ENCODE data around the gene ALAS1. TPM values are rescaled to one million over a fixed set of nuclear protein-coding genes. Genes with fewer than 3 reads are reported as not detected.

Gene ALAS1
- total and polyA plus RNA-seq, 2 of the 13 experiments (the other 11 are each of a cell fraction or from before 2014, with no cell fraction given) = 36.0 to 43.2 TPM

DNA sequence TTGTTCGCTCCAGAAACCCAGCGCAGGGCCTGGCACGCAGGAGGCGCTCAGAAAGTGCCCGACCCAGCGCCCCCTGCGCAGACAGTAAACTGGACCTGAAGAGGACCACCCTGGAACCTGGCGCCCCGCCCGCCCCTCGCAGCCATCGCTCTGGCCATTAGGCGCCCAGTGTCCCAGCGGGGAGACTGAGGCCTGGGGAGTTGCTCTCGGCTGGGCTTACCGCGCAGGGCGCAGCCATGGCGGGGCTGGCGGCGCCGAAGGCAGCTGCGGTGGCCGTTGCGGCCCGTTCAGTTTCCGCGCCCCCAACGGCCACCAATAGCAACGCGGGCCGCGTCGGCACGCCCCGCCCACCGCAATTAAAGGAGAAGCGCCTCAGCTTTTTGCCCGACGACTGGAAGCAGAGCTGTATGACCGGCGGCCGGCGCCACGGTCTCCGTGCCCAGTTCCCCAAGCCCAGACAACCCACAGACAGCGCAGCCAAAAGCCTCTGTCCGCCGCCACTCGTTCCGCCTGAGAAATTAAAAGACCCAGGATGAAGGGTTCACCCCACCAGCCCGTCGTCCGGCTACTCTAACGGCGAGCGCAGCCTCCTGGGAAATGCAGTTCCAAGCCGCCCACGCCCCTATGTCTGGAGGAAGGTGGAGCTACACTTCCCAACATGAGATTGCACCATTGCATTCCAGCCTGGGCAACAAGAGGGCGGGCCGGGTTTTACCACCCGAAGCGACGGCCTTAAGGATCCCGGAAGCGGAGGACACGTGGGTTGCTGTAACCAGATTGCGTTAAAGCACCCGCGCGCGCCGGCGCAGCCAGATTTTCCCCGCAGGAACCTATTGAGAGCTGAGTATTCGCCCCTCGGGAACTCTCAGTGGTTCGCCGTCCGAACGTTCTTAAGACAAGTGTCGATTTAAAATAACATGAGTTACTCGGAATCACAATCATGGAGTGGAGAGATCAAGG lies 43.5 kb upstream of the ALAS1 start, which contains the start of gene POC1A (continued):
- no peak for TF ChIP-seq TIGD3 (CRISPR knock-in tag; IDR thresholded peaks at IDR 0.05; ENCODE audit: borderline replicate concordance)
- TF ChIP-seq ZNF343 (CRISPR knock-in tag; IDR thresholded peaks at IDR 0.05) = no peak
- no peak for TF ChIP-seq SIX4 (CRISPR knock-in tag; IDR thresholded peaks at IDR 0.05)
- no peak for TF ChIP-seq SNAPC5 (CRISPR knock-in tag; IDR thresholded peaks at IDR 0.05; ENCODE audit: borderline replicate concordance)
- no peak for TF ChIP-seq KAT2B (IDR thresholded peaks at IDR 0.05; ENCODE audit: borderline replicate concordance, low read depth, low read length)
- no peak for TF ChIP-seq ZNF569 (CRISPR knock-in tag; IDR thresholded peaks at IDR 0.05; ENCODE audit: borderline replicate concordance)
- TF ChIP-seq PAF1 (CRISPR knock-in tag; IDR thresholded peaks at IDR 0.05) = no peak
- no peak; the same call in 1 of the 2 replicates for TF ChIP-seq RCOR2 (CRISPR knock-in tag; IDR thresholded peaks at IDR 0.05)
- peak; percentile 93 for TF ChIP-seq ZNF143 (CRISPR knock-in tag; IDR thresholded peaks at IDR 0.05)
- TF ChIP-seq TBX3 (IDR thresholded peaks at IDR 0.05; ENCODE audit: borderline replicate concordance) = no peak
- peak; percentile 11; the same call in 1 of the 2 replicates for TF ChIP-seq BORCS8-MEF2B (CRISPR knock-in tag; IDR thresholded peaks at IDR 0.05)
- TF ChIP-seq ZNF724P (CRISPR knock-in tag; IDR thresholded peaks at IDR 0.05; ENCODE audit: borderline replicate concordance) = no peak; the same call in 1 of the 2 replicates
- TF ChIP-seq ZNF564 (CRISPR knock-in tag; IDR thresholded peaks at IDR 0.05) = peak; percentile 89
- TF ChIP-seq USF2 (IDR thresholded peaks at IDR 0.05; ENCODE audit: low read depth, low read length) = peak; percentile 77
- peak; percentile 90; the same call in 1 of the 2 replicates for TF ChIP-seq USF2 (CRISPR knock-in tag; IDR thresholded peaks at IDR 0.05; ENCODE audit: borderline replicate concordance)
- peak; percentile 75; the same call in 1 of the 2 replicates for TF ChIP-seq GFI1 (CRISPR knock-in tag; IDR thresholded peaks at IDR 0.05; ENCODE audit: borderline replicate concordance)
- TF ChIP-seq BCL6 (CRISPR knock-in tag; IDR thresholded peaks at IDR 0.05) = peak; percentile 57; the same call in 1 of the 2 replicates
- TF ChIP-seq HIVEP1 (CRISPR knock-in tag; IDR thresholded peaks at IDR 0.05) = peak; percentile 90
- peak; percentile 30; the same call in 1 of the 2 replicates for TF ChIP-seq NFKB2 (CRISPR knock-in tag; IDR thresholded peaks at IDR 0.05; ENCODE audit: borderline replicate concordance)
- TF ChIP-seq U2AF1 (optimal IDR thresholded peaks at IDR 0.05; ENCODE audit: low read depth, low read length) = no peak
- peak; percentile 56; the same call in 1 of the 2 replicates for TF ChIP-seq SOX5 (CRISPR knock-in tag; IDR thresholded peaks at IDR 0.05; ENCODE audit: borderline replicate concordance)
- no peak for TF ChIP-seq ZKSCAN1 (IDR thresholded peaks at IDR 0.05; ENCODE audit: low read length)
- TF ChIP-seq JUN (CRISPR knock-in tag; IDR thresholded peaks at IDR 0.05) = no peak
- no peak for TF ChIP-seq ZFP62 (CRISPR knock-in tag; IDR thresholded peaks at IDR 0.05)
- TF ChIP-seq RXRA (CRISPR knock-in tag; IDR thresholded peaks at IDR 0.05) = peak; percentile 70; the same call in 1 of the 2 replicates
- no peak for TF ChIP-seq ADNP (CRISPR knock-in tag; IDR thresholded peaks at IDR 0.05)

Measured in HepG2 (cell line).